NCI-H1417 treated with DMSO at 0.1 percent for 48 hours (cell line): ENCODE results near the gene PARD6A.
"Not testable (repeated sequence)": the region's sequence is repeated elsewhere in the genome, so short reads cannot be mapped to it uniquely, and the experiment has no call there.

Experiments used
- DNase-seq: peaks from one replicate; lab custom pipeline; 2025; lab: John Stamatoyannopoulos, UW

The PARD6A gene

DNA sequence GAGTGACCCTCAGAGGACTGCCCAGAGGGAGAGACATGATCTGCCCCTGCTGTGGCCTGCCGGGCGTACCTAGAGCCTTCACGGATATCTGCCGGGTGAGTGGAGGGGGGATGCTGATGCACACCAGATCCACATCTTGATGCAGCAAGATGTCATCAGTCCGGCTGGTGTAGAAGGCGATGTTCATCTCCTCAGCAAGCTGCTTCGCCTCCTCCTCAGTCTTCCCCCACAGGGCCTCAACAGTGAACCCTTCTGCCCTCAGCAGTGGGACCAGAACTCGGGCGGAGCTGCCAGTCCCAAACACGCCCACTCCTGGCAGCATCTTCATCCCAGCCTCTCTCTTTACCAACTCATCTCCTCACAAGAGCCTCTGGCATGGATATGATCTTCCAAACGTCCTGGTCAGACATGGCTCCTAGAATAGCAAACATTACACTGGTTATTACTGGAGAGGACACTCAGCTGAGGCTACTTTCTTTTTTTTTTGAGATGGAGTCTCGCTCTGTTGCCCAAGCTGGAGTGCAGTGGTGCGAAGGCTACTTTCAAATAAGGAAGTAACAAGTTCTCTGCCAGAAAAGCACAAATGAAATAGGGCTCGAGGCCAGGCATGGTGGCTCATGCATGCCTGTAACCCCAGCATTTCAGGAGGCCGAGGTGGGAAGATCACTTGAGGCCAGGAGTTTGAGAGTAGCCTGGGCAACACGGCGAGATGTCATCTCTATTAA is 24.8 kb downstream of the PARD6A start:
- DNase-seq: no peak

GRCh38 chr16:67693517-67694285 is 32.9 kb downstream of the PARD6A start:
- DNase-seq: not testable (repeated sequence)

DNA sequence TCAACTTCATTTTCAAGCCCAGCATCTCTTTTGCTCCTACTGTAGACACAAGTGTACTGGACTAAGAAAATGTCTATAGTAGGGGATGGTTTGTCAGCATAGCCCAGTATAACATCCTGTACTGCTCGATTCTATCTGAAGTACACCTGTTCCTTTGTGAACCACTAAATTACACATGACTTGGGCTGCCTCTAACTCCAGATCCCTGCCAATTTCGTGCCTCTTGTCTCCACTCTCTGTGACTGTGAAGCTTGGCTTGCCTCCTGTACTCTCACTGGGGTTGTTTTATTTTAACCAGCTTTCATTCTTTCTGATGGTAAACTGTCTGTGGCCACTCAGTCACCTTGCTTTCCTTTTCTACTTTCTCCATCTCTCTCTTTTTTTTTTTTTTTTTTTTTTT is 33.9 kb downstream of the PARD6A start:
- DNase-seq: no peak

DNA sequence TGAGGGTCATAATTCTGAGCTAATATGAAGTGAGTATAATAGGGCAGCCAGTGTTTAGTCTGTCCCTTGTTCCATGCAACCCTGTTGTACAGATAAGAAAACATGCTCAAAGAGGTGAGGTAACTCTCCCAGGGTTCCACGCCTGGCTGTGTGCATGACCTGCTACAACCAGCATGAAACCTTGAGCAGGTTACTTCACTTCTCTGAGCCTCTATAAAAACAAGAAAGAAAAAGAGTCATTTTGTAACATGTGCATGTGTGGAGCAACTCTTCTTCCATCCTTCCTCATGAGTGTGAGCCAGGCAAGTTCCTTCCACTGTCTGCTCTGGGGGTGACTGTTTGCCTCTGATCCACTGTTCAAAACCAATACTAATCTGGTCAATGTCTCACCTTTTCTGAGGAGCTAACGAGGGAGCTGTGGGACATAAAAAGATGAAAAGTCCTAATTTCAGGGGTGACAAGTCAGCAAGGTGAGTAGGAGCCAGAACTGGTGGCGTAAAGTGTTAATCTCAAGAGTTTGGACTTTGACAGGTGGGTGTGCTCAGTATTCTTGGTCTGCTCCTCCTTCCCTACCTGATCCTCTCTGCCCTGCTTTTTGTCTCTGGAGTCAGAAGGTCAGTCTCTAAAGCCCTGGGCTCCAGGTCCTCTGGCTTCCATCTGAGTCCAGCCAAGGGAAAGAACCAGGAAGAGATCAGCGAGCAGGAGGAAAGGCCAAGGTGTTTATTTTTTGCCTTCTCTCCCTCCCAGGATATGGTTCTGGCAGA is 36.8 kb downstream of the PARD6A start:
- DNase-seq: no peak

GRCh38 chr16:67699265-67699664 is 38.5 kb downstream of the PARD6A start:
- DNase-seq: no peak

DNA sequence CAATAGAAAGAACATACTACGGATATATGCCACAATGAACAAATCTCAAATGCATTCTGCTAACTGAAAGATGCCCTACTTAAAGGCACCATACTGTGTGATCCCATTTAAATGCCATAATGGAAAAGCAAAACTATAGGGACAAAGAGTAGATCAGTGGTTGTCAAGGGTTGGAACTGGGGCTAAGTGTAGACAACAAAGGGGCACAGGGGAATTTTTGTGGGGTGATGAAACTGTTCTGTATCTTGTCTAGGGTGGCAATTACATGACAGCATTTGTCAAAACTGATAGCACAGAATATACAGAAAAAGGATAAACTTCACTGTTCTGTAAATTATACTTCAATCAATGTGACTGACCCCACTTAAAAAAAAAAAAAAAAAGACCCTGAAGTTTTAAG is 40.7 kb downstream of the PARD6A start:
- no peak for DNase-seq

DNA sequence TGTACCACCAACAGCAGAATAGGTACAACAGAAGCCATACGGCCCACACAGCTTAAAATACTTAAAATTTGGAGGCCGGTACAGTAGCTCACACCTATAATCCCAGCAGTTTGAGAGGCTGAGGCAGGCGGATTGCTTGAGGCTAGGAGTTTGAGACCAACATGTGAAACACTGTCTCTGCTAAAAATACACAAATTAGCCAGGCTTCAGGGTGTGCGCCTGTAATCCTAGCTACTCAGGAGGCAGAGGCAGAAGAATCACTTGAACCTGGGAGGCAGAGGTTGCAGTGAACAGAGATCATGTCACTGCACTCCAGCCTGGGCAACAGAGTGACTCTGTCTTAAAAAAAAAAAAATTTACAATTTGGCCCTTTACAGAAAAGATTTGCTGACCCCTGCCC is 41.4 kb downstream of the PARD6A start:
- DNase-seq: no peak

GRCh38 chr16:67703626-67704025 is 42.9 kb downstream of the PARD6A start:
- DNase-seq: no peak

DNA sequence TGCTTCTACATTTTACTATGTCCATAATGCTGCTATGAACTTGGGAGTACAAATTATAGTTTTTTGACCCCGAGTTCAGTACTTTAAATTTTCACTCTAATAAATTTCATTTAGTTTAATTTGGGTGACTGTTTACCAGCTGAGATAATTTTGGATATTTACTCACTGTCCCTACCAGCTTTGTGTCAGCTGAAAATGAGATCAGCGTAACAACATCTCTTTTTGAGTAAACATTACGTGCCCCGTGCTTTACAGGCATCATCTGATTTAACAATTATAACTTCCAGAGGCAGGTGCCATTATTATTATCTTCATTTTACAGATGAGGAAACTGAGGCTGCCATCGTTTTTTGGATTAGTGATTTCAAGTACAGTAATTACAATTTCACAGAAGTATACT is 43.4 kb downstream of the PARD6A start:
- DNase-seq: no peak

GRCh38 chr16:67707210-67707609 is 46.5 kb downstream of the PARD6A start:
- no peak for DNase-seq

DNA sequence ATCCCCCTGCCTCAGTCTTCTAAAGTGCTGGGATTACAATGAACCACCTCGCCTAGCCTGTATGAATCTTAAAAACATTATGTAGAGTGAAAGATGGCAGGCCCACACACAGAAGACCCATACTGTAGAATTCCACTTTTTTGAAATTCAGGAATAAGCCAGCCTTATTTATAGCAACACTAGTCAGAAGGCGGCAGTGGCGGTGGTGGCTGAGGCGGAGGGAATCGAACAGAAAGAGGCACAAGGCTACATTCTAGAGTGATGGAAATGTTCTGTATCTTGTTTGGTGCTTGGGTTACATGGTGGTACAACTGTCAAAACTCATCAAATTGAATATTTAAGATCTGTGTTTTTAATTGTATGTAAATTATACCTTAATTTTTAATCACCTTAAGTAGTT is 47.0 kb downstream of the PARD6A start:
- DNase-seq: no peak

- no peak for DNase-seq
Measured at GRCh38 chr16:67708368-67708771, 47.6 kb downstream of the PARD6A start.

DNA sequence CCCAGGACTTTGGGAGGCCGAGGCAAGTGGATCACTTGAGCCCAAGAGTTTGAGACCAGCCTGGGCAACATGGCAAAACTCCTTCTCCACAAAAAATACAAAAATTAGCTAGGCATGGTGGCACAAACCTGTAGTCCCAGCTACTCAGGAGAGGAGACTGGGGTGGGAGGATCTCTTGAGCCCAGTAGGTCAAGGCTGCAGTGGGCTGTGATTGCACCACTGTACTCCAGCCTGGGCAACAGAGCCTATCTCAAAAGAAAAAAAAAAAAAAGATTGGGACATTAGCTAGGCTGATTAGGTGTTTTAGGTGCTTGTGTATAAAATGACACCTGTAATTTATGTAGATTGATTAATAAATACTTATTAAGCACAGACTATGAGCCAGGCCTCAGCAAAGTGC is 48.3 kb downstream of the PARD6A start:
- DNase-seq: no peak

GRCh38 chr16:67710607-67711006 is 49.8 kb downstream of the PARD6A start:
- DNase-seq: no peak
